GM19193 (cell line): Measurements from ENCODE around the gene MYOG.

Experiments used
- POLR2A ChIP-seq: IDR thresholded peaks from 4 replicates; pipeline ENCODE4 v1.6.1; 2011; ENCODE audit not compliant: insufficient read depth, insufficient read length; ENCODE audit errors: extremely low read depth

The MYOG gene

DNA sequence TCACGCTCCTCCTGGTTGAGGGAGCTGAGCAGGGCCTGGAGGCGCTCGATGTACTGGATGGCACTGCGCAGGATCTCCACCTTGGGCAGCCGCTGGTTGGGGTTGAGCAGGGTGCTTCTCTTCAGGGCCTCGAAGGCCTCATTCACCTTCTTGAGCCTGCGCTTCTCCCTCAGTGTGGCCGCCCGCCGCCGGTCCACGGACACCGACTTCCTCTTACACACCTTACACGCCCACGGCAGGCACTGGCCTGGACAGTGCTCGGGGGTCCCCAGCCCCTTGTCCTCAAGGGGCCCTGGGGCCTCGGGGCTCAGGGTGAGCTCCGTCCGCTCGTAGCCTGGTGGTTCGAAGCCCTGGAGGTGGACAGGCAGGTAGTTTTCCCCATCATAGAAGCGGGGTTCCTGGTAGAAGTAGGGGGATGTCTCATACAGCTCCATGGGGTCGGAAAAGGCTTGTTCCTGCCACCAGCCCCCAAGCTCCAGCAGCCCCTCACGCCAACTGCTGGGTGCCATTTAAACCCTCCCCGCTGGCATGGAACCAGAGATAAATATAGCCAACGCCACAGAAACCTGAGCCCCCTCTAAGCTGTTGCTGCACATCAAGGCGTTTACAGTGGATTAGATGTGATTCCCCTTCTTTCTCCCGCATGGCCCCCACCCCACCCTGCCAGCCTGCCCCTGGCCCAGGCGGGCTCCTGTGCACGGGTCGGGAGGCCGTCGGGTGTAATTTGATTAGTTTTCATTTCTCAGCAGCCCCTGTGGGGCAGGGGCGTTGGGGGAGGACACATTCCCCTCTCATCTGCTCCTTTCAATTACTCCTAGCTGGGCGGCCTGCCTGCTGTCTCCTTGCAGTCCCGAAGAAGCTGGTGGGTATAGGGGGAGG, at the start of gene MYOG:
TSS of gene MYOG (minus strand) at position 485 of the 879 bp plus-strand sequence. CDS start at position 434, 51 bp downstream.
- no peak for TF ChIP-seq POLR2A

DNA sequence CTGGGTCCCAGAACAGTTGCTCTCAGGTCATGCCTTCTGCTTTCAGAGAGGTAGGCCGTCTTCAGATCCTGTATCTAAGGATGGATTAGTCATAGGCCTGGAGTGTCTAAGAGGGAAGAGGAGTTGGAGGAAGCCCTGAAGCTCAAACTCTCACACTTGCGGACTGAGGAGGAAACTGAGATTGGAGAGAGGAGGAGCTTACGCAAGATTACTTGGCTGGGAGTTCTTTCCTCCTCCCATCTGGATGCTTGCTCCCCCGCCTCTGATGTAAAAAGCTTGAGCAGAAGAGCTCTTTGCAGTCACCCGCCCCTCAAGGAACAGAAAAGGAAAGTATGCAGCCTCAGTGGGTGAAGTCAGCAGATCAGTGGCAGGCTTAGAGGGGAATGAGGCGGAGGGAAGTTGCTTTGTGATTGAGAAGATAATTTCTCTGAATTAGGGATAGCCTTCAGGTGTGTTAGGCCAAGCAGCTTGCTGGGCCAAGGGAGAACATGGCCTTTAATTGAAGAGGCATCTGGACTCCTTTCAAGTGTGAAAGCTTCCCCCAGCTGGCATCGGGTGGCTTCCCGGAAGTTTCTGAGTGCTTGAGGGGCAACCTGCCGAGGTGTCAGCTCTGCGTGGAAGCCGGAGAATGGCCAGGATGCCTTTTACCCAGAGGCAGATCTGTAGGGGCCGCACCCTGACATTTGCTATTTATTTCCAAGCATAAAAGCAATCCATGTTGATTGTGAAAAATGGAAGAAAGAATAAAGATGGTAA, 48.3 kb upstream of the MYOG start:
- TF ChIP-seq POLR2A, result no peak

DNA sequence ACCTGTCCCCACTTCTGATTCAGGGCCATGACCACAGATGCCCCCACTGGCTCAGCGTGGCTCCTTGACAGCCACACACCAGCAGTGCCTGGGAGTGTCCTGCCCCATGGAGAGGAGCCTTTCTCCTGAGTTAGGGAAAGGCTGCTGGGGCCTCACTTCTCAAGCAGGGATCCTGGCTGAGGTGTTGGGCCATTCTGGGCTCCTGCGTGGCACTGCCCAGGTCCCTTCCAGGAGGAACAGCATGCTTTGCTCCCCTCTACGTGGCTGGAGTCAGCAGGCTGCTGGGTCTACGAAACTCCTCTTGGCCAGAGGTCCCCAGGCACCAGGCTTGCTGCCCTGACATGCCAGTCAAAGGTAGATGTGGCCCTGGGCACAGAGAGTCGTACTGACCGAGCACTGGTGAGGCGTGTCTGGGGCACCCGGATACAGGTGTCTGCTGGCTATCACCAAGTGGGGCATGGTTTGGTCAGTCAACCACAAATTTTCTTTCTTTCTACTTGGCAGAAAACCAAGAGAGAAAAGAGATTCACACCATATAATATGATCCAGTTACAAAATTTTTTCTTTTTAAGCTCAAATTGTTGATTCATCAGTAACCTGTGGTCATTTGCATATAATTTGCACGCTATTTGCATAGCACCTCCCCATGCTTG, 45.9 kb upstream of the MYOG start:
- no peak for TF ChIP-seq POLR2A

DNA sequence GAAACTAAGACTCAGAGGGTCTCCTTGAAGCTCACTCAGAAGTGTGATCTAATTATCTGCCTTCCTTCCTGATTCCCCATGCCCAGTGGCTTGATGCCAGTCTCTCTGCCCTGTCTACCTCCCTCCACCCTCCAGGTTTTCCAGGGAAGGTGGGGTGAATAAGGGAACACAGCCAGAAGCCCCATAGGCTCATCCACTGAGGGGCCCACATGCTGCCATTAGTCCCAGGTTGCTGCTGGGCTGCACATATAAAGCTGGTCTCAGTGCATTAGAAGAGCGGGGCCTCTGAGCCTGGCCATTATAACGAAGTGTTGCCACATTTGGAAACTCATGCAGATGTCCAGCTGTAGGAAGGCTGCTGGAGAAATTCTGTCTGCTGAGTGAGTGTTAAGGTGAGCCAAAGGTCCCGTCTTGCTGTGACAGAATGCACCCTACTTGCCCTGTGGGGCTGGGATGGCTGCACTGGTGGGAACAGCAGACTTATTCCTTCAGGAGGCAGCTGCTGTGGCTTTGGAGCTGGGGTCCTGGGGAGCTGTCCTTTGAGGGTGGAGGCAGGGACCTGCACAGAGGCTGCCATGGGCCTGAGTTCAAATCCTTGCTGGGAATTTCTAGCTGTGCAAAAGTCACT, 44.7 kb upstream of the MYOG start:
- TF ChIP-seq POLR2A, result no peak

DNA sequence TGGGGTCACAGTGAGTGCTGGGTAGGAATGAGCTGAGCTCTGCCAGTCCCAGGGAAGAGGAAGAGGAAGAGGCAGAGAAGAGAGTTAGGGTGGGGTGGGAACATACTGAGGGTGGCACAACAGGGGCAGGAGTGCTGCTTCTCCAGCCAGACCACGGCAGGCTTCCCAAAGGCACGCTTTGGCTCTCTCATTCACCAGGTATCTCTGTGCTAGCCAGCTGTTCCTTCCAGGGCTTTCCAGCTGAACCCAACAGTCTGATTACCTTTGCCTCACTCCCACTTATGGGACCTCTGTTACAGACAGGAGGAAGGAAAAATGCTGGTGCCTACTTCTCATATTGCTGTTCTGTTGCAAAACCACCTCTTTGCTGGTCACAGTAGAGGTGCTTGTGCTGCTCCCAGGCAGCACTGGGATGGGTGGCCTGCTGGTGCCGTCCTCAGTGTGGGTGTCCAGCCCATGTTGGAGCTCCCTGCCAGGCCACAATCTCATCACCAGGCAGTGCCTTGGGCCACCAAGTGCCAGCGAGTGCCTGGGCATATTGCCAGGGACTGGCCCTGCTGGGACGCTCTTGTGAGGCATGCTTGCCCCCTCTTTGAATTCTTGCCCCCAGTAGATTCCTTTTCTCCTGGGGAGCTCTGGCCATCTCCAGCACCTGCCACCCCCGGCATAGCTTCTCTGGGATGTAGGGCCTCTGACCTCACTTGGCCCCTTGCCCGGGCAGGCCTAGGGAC, 43.9 kb upstream of the MYOG start:
- TF ChIP-seq POLR2A, result no peak

DNA sequence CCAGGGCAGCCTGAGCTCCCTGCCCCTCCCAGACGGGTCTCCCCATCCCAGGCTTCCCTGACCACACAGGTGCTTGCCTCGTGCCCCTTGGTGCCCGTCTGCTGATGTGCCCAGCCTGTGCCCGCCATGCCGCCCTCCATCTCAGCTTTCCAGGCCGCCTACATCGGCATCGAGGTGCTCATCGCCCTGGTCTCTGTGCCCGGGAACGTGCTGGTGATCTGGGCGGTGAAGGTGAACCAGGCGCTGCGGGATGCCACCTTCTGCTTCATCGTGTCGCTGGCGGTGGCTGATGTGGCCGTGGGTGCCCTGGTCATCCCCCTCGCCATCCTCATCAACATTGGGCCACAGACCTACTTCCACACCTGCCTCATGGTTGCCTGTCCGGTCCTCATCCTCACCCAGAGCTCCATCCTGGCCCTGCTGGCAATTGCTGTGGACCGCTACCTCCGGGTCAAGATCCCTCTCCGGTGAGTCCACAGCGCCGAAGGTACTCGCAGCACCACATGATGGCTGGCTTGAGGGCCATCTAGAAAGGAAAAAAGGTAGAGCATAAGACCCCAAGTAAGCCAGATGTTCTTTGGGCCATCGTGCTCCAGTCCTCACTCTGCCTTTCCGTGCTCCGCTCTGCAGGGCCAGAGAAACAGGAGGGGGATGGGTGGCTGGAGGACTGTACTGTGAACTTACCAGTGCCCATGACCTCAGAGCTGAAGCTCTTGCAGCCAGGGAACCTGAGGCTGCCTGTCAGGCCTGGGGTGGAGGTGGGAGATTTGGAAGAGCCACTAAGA, 43.1 kb upstream of the MYOG start:
- TF ChIP-seq POLR2A, result no peak

DNA sequence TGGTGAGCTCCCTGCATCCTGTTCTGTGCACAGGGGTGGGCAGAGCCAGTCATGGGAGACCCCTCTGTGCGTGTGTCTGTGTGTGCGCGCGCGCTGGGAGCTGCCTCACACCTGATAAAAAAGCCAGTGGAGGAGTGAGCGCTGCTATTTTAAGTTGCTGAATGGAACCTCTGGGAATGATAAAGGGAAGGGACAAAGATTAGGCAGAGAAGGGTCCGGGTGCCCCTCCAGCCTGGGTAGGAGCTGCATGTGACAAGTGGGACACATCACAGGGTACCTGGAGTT, 42.6 kb upstream of the MYOG start:
- TF ChIP-seq POLR2A, result no peak

DNA sequence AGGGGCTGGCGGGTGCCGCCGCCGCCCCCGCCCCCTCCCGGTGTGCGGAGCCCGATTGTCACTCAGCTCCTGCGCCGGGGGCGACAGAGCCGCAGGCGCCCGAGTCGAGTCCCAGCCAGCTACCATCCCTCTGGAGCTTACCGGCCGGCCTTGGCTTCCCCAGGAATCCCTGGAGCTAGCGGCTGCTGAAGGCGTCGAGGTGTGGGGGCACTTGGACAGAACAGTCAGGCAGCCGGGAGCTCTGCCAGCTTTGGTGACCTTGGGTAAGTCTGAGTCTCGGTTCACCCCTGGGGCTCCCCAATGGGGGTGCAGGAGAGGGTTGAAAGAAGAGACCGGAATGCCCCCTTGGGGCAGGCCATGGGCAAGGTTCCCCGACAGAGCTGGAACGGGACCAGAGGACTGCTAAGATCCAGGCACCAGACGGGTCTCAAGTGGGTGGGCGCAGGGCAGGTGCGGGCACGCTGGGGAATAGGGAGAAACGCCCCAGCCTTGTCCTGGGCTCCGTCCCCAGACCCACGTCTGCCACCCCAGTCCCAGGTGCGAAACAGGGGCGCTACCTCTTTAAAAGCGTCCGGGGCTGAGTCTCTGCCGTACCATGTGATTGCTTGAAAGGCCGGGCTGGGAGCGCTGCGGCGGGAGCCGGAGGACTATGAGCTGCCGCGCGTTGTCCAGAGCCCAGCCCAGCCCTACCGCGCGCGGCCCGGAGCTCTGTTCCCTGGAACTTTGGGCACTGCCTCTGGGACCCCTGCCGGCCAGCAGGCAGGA, 42.0 kb upstream of the MYOG start, which contains the start of gene ADORA1:
TSS of gene ADORA1 (plus strand) at position 61 of the 765 bp plus-strand sequence. CDS start 1,116 bp downstream, outside the sequence.
- TF ChIP-seq POLR2A, result no peak

DNA sequence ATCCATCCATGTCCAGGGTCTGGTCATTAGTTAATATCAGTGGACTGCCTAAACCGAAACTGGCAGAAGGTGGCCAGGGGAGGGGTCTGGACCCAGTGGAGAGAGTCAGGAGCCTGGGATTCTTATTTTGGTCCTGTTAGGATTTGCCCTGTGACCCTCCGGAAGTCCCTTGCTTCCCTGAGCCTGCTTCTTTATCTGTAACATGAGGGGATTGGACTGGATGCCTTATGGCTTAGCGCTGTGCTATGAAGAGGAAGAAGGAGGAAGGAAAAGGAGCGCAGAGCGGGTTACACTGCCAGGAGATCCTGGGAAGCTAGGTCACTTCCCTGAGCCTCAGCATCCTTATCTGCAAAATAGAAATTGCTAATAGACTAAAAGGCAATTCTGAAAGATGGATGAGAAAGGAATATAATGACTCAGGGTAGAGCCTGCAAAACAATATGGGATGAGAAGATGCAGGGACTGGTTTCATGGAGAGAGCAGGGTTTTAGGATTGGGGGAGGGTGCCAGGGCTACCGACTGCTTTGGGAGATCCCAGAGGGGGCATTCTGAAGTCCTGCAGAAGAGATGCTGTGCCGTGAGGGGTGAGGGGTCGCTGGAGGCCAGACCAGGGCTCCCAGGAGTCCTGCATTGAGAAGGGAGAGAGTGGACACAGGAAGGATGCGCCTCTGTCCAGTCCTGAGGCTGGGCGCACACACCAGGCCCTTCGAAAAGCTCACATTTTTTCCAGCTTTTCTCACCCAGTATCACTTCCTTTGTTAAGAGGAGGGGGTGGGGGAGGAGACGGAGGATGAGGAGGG, 41.3 kb upstream of the MYOG start:
- TF ChIP-seq POLR2A, result no peak

DNA sequence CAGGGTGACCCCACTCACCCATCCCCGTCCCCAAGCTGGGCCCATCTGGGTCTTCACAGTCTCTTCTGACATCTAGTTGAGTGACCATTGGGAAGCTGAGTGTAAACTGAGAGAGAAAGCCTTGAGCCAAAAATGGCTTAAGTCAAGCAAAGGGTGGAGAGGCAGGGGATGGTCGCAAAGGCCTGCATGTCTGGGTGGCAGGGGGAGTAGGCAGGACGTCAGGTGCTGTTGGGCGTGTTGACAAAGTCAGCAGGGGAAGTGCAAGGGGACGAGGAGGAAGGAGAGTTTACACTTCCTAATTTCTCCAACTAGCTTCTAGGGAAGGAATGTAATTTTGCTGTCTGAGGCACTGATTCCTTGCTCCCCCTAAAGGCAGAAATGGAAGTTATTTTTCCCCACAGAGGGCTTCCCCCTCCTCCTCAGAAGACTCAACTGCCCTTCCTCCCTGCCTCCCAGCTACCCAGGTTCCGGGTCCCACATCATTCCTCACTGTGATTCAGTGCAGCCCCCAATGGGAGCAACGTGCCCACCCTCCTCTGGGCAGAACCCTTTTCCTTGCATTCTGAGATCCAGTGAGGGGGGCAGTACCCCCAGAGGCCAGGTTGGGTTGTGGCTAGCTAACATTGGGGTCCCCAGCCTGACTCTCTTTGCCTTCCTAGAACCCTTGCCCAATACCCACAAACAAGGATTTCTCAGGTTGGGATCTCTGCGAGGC, 40.5 kb upstream of the MYOG start:
- no peak for TF ChIP-seq POLR2A

DNA sequence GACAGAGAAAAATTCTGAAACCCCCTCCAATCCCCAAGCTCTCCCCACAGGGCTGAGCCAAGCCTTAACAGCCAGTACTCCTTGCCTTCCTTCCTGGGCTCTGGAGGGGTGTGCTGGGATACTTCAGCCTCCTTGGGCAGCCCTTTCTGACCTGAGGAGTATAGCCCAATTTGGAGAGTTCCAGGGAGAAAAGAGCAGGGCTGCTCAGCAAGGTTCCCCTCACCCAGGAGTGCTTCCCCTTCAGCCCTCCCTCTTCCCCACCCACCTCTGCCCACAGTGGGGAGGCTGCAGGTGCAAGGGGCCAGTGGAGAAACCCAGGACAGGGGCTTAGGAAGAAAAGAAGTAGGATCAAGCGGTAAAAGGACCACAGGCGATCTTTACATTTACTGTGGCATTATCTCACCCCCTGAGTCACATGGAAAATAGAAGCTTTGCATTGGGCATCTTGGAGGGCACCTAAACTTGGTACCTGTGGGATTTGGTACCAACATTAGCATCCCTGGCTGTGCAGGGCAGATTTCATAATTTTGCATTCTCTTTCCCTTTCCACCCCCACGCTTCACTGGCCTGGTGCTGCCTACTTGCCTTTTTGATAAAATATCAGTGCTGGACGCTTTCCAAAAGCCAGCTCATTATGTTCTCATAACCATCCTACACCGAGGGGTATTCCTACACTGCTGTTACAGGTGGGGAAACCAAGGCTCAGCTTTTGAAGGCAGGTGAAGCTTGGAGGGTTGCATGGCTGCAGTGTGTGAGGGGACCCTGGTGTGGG, 38.9 kb upstream of the MYOG start:
- no peak for TF ChIP-seq POLR2A
